ENCODE measurements around the gene LRP1B.
"Not testable (repeated sequence)": the region's sequence is repeated elsewhere in the genome, so short reads cannot be mapped to it uniquely, and the experiment has no call there.

LRP1B gene

DNA sequence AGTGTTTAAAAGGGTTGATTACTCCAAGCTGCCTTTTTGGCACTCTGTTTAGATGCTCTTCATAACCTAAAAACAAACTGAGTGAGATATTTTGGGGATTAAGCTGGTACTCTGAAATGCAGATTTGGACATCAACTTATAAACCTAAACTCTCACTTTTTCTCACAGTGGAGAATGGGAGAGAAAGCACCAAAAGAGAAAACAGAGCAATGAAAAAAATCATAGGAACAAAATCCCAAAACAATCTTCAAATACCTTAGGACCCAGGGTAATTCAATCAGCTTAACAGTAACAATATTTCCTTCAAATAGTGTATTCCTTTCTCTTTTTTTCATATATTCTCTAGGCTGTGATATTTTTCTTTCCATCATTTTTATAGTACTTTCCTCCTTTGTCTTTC, 11.5 kb downstream of the LRP1B start:
- Histone ChIP-seq H3K4me3 (ENCODE audit: low read length in 2 of 2) (no peak overlapping the region), H3K4me1 (ENCODE audit: control insufficient read depth in 2 of 2, insufficient read depth in 2 of 2, low read length in 2 of 2) (no peaks in the 10 kb centered on the region), H3K9me3 (ENCODE audit: control insufficient read depth in 2 of 2, low read length in 2 of 2) (no peaks in the 10 kb centered on the region), H3K27ac (ENCODE audit: low read depth in 2 of 2, low read length in 2 of 2) (no peak overlapping the region), H3K36me3 (ENCODE audit: control insufficient read depth in 2 of 2, insufficient read depth in 2 of 2, low read length in 2 of 2) (no peaks in the 10 kb centered on the region), H3K27me3 (ENCODE audit: control insufficient read depth in 2 of 2, insufficient read depth in 2 of 2, low read length in 2 of 2) (no peaks in the 10 kb centered on the region), H3K9ac (ENCODE audit: low read depth in 1 of 2, low read length in 2 of 2) (no peak overlapping the region)

DNA sequence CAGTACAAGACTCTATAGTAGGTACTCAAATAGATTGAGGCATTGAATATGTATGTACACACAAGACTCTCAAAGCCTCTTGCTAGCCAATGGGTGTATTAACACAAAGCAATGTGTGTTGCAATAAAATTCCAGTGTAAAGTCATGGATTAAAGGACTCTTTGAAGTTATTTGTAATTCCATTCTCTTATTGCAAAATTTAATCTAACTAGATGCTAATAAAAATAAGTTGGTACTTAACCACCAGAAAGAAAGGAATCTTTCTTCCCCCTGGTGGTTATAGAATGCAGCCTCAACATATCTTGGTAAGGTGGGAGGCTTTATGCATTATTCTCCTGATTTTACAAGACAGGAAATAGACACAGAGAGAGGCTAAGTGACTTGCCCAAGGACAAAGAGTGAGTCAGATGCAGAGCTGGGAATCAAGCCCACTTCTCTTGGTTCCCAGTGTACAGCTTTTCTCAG, 18.0 kb downstream of the LRP1B start:
- no peaks in the 10 kb centered on the region for H3K4me1 ChIP-seq (ENCODE audit: control insufficient read depth in 2 of 2, insufficient read depth in 2 of 2, low read length in 2 of 2)
- no peak overlapping the region for H3K4me3 ChIP-seq (ENCODE audit: low read length in 2 of 2)
- no peak overlapping the region for H3K9ac ChIP-seq (ENCODE audit: low read depth in 1 of 2, low read length in 2 of 2)
- H3K27ac ChIP-seq (ENCODE audit: low read depth in 2 of 2, low read length in 2 of 2) = no peak overlapping the region
- no peaks in the 10 kb centered on the region for H3K27me3 ChIP-seq (ENCODE audit: control insufficient read depth in 2 of 2, insufficient read depth in 2 of 2, low read length in 2 of 2)
- no peaks in the 10 kb centered on the region for H3K9me3 ChIP-seq (ENCODE audit: control insufficient read depth in 2 of 2, low read length in 2 of 2)
- H3K36me3 ChIP-seq (ENCODE audit: control insufficient read depth in 2 of 2, insufficient read depth in 2 of 2, low read length in 2 of 2) = no peaks in the 10 kb centered on the region

DNA sequence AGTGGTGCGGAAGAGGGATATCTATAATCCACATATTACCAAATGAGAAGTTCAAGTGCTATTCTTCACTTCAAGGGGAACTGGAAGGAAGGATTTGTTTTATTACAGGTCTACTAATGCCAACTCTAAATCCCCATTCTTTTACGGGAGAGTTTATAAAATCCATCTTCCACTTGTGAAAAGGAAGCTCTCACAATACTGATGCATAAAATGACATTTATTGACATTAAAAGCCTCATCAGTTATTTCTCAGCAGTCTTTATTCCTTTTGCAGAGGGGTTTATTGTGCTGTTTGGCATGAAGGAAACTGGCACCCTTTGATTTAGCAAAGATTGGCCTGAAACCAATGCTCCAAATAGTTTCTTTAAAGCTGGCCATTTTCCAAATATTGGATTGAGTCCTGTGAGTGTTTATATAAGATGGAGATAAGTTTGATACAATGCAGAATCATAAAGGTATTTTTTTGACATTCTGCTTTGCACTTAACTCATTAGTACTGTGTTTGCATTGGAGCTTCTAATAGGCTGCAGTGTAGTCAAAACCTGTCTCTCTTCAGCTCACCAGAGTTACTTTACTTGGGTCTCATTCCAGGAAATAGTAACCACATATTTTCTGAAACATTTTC, 26.6 kb downstream of the LRP1B start:
- no peaks in the 10 kb centered on the region for H3K9me3 ChIP-seq (ENCODE audit: control insufficient read depth in 2 of 2, low read length in 2 of 2)
- H3K4me1 ChIP-seq (ENCODE audit: control insufficient read depth in 2 of 2, insufficient read depth in 2 of 2, low read length in 2 of 2) = no peaks in the 10 kb centered on the region
- H3K9ac ChIP-seq (ENCODE audit: low read depth in 1 of 2, low read length in 2 of 2) = no peak overlapping the region
- no peaks in the 10 kb centered on the region for H3K36me3 ChIP-seq (ENCODE audit: control insufficient read depth in 2 of 2, insufficient read depth in 2 of 2, low read length in 2 of 2)
- H3K4me3 ChIP-seq (ENCODE audit: low read length in 2 of 2) = no peak overlapping the region
- H3K27ac ChIP-seq (ENCODE audit: low read depth in 2 of 2, low read length in 2 of 2) = no peak overlapping the region
- no peaks in the 10 kb centered on the region for H3K27me3 ChIP-seq (ENCODE audit: control insufficient read depth in 2 of 2, insufficient read depth in 2 of 2, low read length in 2 of 2)

DNA sequence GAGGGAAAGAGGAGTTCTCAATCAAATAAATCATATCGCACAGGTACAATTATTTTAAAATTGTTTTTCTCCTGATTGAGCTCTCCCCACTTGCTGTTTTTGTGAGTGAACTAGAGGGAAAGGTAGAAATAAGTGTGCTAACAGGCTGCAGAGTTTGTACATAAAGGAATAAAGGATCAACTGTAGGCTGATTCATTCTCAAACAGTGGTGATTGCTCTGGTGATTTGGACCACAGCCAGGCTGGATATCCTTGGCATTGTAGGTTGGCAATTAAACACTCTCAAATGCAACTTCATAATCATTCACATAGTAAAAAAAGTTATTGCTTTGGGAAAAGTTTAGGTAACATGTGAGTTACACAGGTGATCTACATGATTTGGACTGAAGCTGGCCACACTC, 29.8 kb downstream of the LRP1B start:
- no peaks in the 10 kb centered on the region for H3K27me3 ChIP-seq (ENCODE audit: control insufficient read depth in 2 of 2, insufficient read depth in 2 of 2, low read length in 2 of 2)

DNA sequence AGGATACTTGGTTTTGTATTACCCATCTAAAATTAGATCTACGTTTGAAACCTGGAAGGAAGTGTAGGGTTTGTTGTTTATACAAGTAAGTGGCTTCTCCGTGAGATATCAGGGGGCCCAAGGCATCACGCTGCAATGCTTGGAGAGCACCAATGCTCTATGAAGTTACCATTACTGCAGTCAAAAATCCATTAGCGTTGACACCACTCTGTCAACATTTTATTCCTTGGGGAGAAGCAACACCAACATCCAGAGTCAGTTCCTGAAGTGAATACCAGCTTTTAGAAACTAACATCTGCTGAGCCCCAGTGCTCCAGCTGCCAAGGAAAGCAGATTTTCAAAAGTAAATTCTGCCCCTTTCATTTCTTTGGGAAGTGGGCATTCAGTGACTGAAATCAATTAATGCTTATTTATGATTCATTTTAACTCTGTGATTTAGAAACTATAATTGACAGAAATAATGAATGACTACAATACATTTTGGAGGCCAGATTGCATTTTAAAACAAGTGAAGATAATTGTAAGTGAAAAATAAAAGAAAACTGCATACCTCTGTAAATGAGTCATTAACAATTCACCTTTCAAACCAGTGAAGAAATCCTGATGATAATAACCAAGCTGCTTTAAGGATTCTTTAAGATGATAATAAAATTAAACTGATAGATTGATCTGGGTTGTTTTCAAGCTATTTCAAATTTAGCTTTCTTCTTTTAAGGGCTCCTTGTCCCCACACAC, 30.5 kb downstream of the LRP1B start:
- Histone ChIP-seq H3K9ac (ENCODE audit: low read depth in 1 of 2, low read length in 2 of 2) (no peak overlapping the region), H3K9me3 (ENCODE audit: control insufficient read depth in 2 of 2, low read length in 2 of 2) (no peaks in the 10 kb centered on the region), H3K36me3 (ENCODE audit: control insufficient read depth in 2 of 2, insufficient read depth in 2 of 2, low read length in 2 of 2) (no peaks in the 10 kb centered on the region), H3K27me3 (ENCODE audit: control insufficient read depth in 2 of 2, insufficient read depth in 2 of 2, low read length in 2 of 2) (no peaks in the 10 kb centered on the region), H3K27ac (ENCODE audit: low read depth in 2 of 2, low read length in 2 of 2) (no peak overlapping the region), H3K4me3 (ENCODE audit: low read length in 2 of 2) (no peak overlapping the region), H3K4me1 (ENCODE audit: control insufficient read depth in 2 of 2, insufficient read depth in 2 of 2, low read length in 2 of 2) (no peaks in the 10 kb centered on the region)

More for the DNA sequence above, 29.8 kb downstream of the LRP1B start:
- Histone ChIP-seq H3K36me3 (ENCODE audit: control insufficient read depth in 2 of 2, insufficient read depth in 2 of 2, low read length in 2 of 2) (no peaks in the 10 kb centered on the region), H3K4me3 (ENCODE audit: low read length in 2 of 2) (no peak overlapping the region), H3K4me1 (ENCODE audit: control insufficient read depth in 2 of 2, insufficient read depth in 2 of 2, low read length in 2 of 2) (no peaks in the 10 kb centered on the region), H3K9ac (ENCODE audit: low read depth in 1 of 2, low read length in 2 of 2) (no peak overlapping the region), H3K27ac (ENCODE audit: low read depth in 2 of 2, low read length in 2 of 2) (no peak overlapping the region), H3K9me3 (ENCODE audit: control insufficient read depth in 2 of 2, low read length in 2 of 2) (no peaks in the 10 kb centered on the region)

GRCh38 chr2:142097711-142098110, 33.1 kb downstream of the LRP1B start:
- no peaks in the 10 kb centered on the region for H3K27me3 ChIP-seq (ENCODE audit: control insufficient read depth in 2 of 2, insufficient read depth in 2 of 2, low read length in 2 of 2)
- H3K36me3 ChIP-seq (ENCODE audit: control insufficient read depth in 2 of 2, insufficient read depth in 2 of 2, low read length in 2 of 2) = no peaks in the 10 kb centered on the region
- H3K4me3 ChIP-seq (ENCODE audit: low read length in 2 of 2) = no peak overlapping the region
- H3K9me3 ChIP-seq (ENCODE audit: control insufficient read depth in 2 of 2, low read length in 2 of 2) = no peaks in the 10 kb centered on the region
- no peaks in the 10 kb centered on the region for H3K4me1 ChIP-seq (ENCODE audit: control insufficient read depth in 2 of 2, insufficient read depth in 2 of 2, low read length in 2 of 2)
- no peak overlapping the region for H3K9ac ChIP-seq (ENCODE audit: low read depth in 1 of 2, low read length in 2 of 2)
- no peak overlapping the region for H3K27ac ChIP-seq (ENCODE audit: low read depth in 2 of 2, low read length in 2 of 2)

GRCh38 chr2:142095647-142096046, 35.2 kb downstream of the LRP1B start:
- Histone ChIP-seq H3K27me3 (ENCODE audit: control insufficient read depth in 2 of 2, insufficient read depth in 2 of 2, low read length in 2 of 2) (no peaks in the 10 kb centered on the region), H3K4me3 (ENCODE audit: low read length in 2 of 2) (no peak overlapping the region), H3K36me3 (ENCODE audit: control insufficient read depth in 2 of 2, insufficient read depth in 2 of 2, low read length in 2 of 2) (no peaks in the 10 kb centered on the region), H3K27ac (ENCODE audit: low read depth in 2 of 2, low read length in 2 of 2) (no peak overlapping the region), H3K4me1 (ENCODE audit: control insufficient read depth in 2 of 2, insufficient read depth in 2 of 2, low read length in 2 of 2) (no peaks in the 10 kb centered on the region), H3K9ac (ENCODE audit: low read depth in 1 of 2, low read length in 2 of 2) (no peak overlapping the region), H3K9me3 (ENCODE audit: control insufficient read depth in 2 of 2, low read length in 2 of 2) (no peaks in the 10 kb centered on the region)

DNA sequence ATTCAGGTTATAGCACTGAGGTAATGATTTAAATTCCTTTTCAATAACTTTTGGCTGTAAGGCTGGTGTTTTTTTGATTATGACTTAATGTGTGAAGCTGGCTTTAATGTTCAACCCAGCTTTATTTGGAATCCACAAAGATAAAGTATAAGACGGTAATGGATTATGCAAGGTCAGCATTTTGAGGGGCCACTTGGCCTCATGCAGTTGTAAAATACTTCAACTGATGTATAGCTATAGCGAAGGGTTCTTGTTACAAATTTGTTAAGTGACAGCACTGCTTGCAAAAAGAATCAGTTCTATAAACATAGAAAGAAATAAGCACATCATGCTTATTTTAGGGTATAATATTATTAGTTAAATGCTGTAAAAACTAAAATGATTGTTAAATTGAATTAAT, 36.6 kb downstream of the LRP1B start:
- H3K27ac ChIP-seq (ENCODE audit: low read depth in 2 of 2, low read length in 2 of 2) = no peak overlapping the region
- H3K36me3 ChIP-seq (ENCODE audit: control insufficient read depth in 2 of 2, insufficient read depth in 2 of 2, low read length in 2 of 2) = no peaks in the 10 kb centered on the region
- H3K4me1 ChIP-seq (ENCODE audit: control insufficient read depth in 2 of 2, insufficient read depth in 2 of 2, low read length in 2 of 2) = no peaks in the 10 kb centered on the region
- no peak overlapping the region for H3K4me3 ChIP-seq (ENCODE audit: low read length in 2 of 2)
- no peak overlapping the region for H3K9ac ChIP-seq (ENCODE audit: low read depth in 1 of 2, low read length in 2 of 2)
- H3K9me3 ChIP-seq (ENCODE audit: control insufficient read depth in 2 of 2, low read length in 2 of 2) = no peaks in the 10 kb centered on the region
- no peaks in the 10 kb centered on the region for H3K27me3 ChIP-seq (ENCODE audit: control insufficient read depth in 2 of 2, insufficient read depth in 2 of 2, low read length in 2 of 2)

GRCh38 chr2:142088058-142088568, 42.7 kb downstream of the LRP1B start:
- H3K4me1 ChIP-seq (ENCODE audit: control insufficient read depth in 2 of 2, insufficient read depth in 2 of 2, low read length in 2 of 2) = no peaks in the 10 kb centered on the region
- no peak overlapping the region for H3K27ac ChIP-seq (ENCODE audit: low read depth in 2 of 2, low read length in 2 of 2)
- no peaks in the 10 kb centered on the region for H3K36me3 ChIP-seq (ENCODE audit: control insufficient read depth in 2 of 2, insufficient read depth in 2 of 2, low read length in 2 of 2)
- no peak overlapping the region for H3K9ac ChIP-seq (ENCODE audit: low read depth in 1 of 2, low read length in 2 of 2)
- no peak overlapping the region for H3K4me3 ChIP-seq (ENCODE audit: low read length in 2 of 2)
- no peaks in the 10 kb centered on the region for H3K9me3 ChIP-seq (ENCODE audit: control insufficient read depth in 2 of 2, low read length in 2 of 2)
- no peaks in the 10 kb centered on the region for H3K27me3 ChIP-seq (ENCODE audit: control insufficient read depth in 2 of 2, insufficient read depth in 2 of 2, low read length in 2 of 2)

DNA sequence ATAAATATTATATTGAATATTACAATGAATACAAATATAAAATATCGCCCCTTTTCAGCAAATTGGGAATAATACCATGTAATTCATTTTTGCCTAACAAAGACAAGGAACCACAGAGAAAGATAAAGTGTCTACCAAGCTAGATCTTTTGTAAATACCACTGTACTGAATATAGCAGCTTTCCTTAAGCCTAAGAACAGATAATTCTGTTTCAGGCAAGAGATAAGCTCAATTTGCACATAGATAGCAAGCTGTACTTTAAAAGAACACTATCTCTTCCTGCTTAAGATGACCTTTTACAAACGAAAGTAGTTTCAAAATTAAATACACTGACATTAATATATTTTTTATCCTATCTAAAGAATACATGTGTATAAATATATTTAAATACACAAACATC, 43.2 kb downstream of the LRP1B start:
- not testable (repeated sequence) for H3K27me3 ChIP-seq (ENCODE audit: control insufficient read depth in 2 of 2, insufficient read depth in 2 of 2, low read length in 2 of 2)

More for the DNA sequence above, 43.2 kb downstream of the LRP1B start:
- H3K4me1 ChIP-seq (ENCODE audit: control insufficient read depth in 2 of 2, insufficient read depth in 2 of 2, low read length in 2 of 2); H3K9ac ChIP-seq (ENCODE audit: low read depth in 1 of 2, low read length in 2 of 2); H3K4me3 ChIP-seq (ENCODE audit: low read length in 2 of 2); H3K36me3 ChIP-seq (ENCODE audit: control insufficient read depth in 2 of 2, insufficient read depth in 2 of 2, low read length in 2 of 2); H3K9me3 ChIP-seq (ENCODE audit: control insufficient read depth in 2 of 2, low read length in 2 of 2); H3K27ac ChIP-seq (ENCODE audit: low read depth in 2 of 2, low read length in 2 of 2): not testable (repeated sequence)

Measured in mucosa of rectum (tissue), 2 donors.